Urinary bladder (tissue), 4 donors: ENCODE measurements around the gene TNIK. TPM values are rescaled to one million over a fixed set of nuclear protein-coding genes. Genes with fewer than 3 reads are reported as not detected.
"Not testable (repeated sequence)": the region's sequence is repeated elsewhere in the genome, so short reads cannot be mapped to it uniquely, and the experiment has no call there.

Experiments used
- DNase-seq: peaks from one replicate; pipeline ENCODE4 v3.0.0-alpha.2; 2015; ENCODE audit errors: extremely low spot score
- H3K27ac ChIP-seq: one replicate; pipeline ENCODE4 v1.5.1; 2013; ENCODE audit warnings: low read depth, mild to moderate bottlenecking, moderate library complexity
- H3K36me3 ChIP-seq: one replicate; pipeline ENCODE4 v1.6.1; 2013; ENCODE audit warnings: mild to moderate bottlenecking, moderate library complexity; ENCODE audit not compliant: insufficient read depth
- H3K4me1 ChIP-seq: one replicate; pipeline ENCODE4 v1.6.1; 2013; ENCODE audit warnings: mild to moderate bottlenecking, moderate library complexity; ENCODE audit not compliant: insufficient read depth
- H3K4me3 ChIP-seq: one replicate; pipeline ENCODE4 v1.5.1; 2013; ENCODE audit warnings: low read depth, low read length
- WGBS: extraction: QIAGEN DNeasy Blood & Tissue Kit; methylation state at CpG from one replicate; pipeline ENCODE4 v1.1.7; 2013; 5-methylcytosine and 5-hydroxymethylcytosine counted together
- polyA plus RNA-seq: library from polyadenylated mRNA; stranded (reverse); fragments of 200-250 nt; gene quantifications from one replicate; pipeline ENCODE4 v1.2.3, GENCODE V29; 2013
- total RNA-seq: library from RNA; depleted of rRNA; stranded (reverse); fragments of >200 nt; gene quantifications from one replicate; pipeline ENCODE4 v1.2.3, GENCODE V29; 2014
- donor health status: healthy with polysubstance abuse.
- donor health status: healthy.

TNIK gene
- total and polyA plus RNA-seq, 2 donors = 6.5 to 26.6 TPM

GRCh38 chr3:171121801-171122200 lies 338.4 kb downstream of the TNIK start:
- Histone ChIP-seq H3K4me3 (no peak overlapping the region), H3K4me1 (no peaks in the 10 kb centered on the region), H3K27ac (no peak overlapping the region), H3K36me3 (peaks cover 3% of the 10 kb centered on the region)
- no peak for DNase-seq

- not testable (repeated sequence) for H3K4me3 ChIP-seq, H3K27ac ChIP-seq, H3K36me3 ChIP-seq, DNase-seq, H3K4me1 ChIP-seq
- WGBS = 94% methylated on average over 3 of the region's 3 CpGs
Measured at GRCh38 chr3:171119402-171119801, 340.8 kb downstream of the TNIK start.

GRCh38 chr3:171118993-171119392 lies 341.2 kb downstream of the TNIK start:
- not testable (repeated sequence) for H3K4me3 ChIP-seq

GRCh38 chr3:171116824-171117395 lies 343.3 kb downstream of the TNIK start:
- H3K4me1 ChIP-seq = no peaks in the 10 kb centered on the region
- 83% methylated on average over 2 of the region's 2 CpGs for WGBS
- DNase-seq = no peak
- no peak overlapping the region for H3K27ac ChIP-seq
- no peak overlapping the region for H3K4me3 ChIP-seq
- H3K36me3 ChIP-seq = no peaks in the 10 kb centered on the region

More at GRCh38 chr3:171118993-171119392, 341.2 kb downstream of the TNIK start:
- H3K4me1 ChIP-seq, H3K36me3 ChIP-seq, H3K27ac ChIP-seq, DNase-seq: not testable (repeated sequence)
- WGBS = 88% methylated on average over 3 of the region's 3 CpGs

GRCh38 chr3:171116365-171116764 lies 343.8 kb downstream of the TNIK start:
- Histone ChIP-seq H3K4me3 (no peak overlapping the region), H3K36me3 (no peaks in the 10 kb centered on the region), H3K4me1 (no peaks in the 10 kb centered on the region), H3K27ac (no peak overlapping the region)
- DNase-seq = no peak

- DNase-seq = no peak
- Histone ChIP-seq H3K4me1 (no peaks in the 10 kb centered on the region), H3K27ac (no peak overlapping the region), H3K36me3 (no peaks in the 10 kb centered on the region), H3K4me3 (no peak overlapping the region)
- 82% methylated on average over 2 of the region's 2 CpGs for WGBS
Measured at GRCh38 chr3:171115667-171116066, 344.5 kb downstream of the TNIK start.

- no peaks in the 10 kb centered on the region for H3K36me3 ChIP-seq
- no peak overlapping the region for H3K27ac ChIP-seq
- no peak overlapping the region for H3K4me3 ChIP-seq
- no peaks in the 10 kb centered on the region for H3K4me1 ChIP-seq
- WGBS = 59% methylated on average over 3 of the region's 3 CpGs
- no peak for DNase-seq
Measured at GRCh38 chr3:171113716-171114115, 346.5 kb downstream of the TNIK start.

GRCh38 chr3:171110715-171111114 lies 349.5 kb downstream of the TNIK start:
- H3K27ac ChIP-seq = no peak overlapping the region
- no peaks in the 10 kb centered on the region for H3K36me3 ChIP-seq
- H3K4me3 ChIP-seq = no peak overlapping the region
- no peak for DNase-seq
- no peaks in the 10 kb centered on the region for H3K4me1 ChIP-seq
- 82% methylated on average over 4 of the region's 4 CpGs for WGBS

GRCh38 chr3:171108066-171108465 lies 352.1 kb downstream of the TNIK start:
- DNase-seq = no peak
- Histone ChIP-seq H3K4me3 (no peak overlapping the region), H3K27ac (no peak overlapping the region), H3K4me1 (no peaks in the 10 kb centered on the region), H3K36me3 (no peaks in the 10 kb centered on the region)
- 70% methylated on average over 4 of the region's 4 CpGs for WGBS

GRCh38 chr3:171103185-171103584 lies 357.0 kb downstream of the TNIK start:
- Histone ChIP-seq H3K4me3 (no peak overlapping the region), H3K4me1 (no peaks in the 10 kb centered on the region), H3K36me3 (peaks cover 3% of the 10 kb centered on the region), H3K27ac (no peak overlapping the region)
- 99% methylated on average over 1 of the region's 1 CpG for WGBS
- DNase-seq = no peak

GRCh38 chr3:171101982-171102641 lies 358.1 kb downstream of the TNIK start:
- Histone ChIP-seq H3K27ac (no peak overlapping the region), H3K4me3 (no peak overlapping the region), H3K4me1 (no peaks in the 10 kb centered on the region), H3K36me3 (peaks cover 3% of the 10 kb centered on the region)
- DNase-seq = no peak
- 97% methylated on average over 2 of the region's 2 CpGs for WGBS

- Histone ChIP-seq H3K4me3 (no peak overlapping the region), H3K4me1 (no peaks in the 10 kb centered on the region), H3K27ac (no peak overlapping the region), H3K36me3 (peaks cover 3% of the 10 kb centered on the region)
- 66% methylated on average over 1 of the region's 1 CpG for WGBS
- no peak for DNase-seq
Measured at GRCh38 chr3:171099911-171100310, 360.3 kb downstream of the TNIK start.

- 97% methylated on average over 1 of the region's 1 CpG for WGBS
- Histone ChIP-seq H3K4me3 (no peak overlapping the region), H3K4me1 (peaks cover 2% of the 10 kb centered on the region)
Measured at GRCh38 chr3:171095063-171095462, 365.1 kb downstream of the TNIK start.

GRCh38 chr3:171094411-171094810 lies 365.8 kb downstream of the TNIK start:
- Histone ChIP-seq H3K4me3 (no peak overlapping the region), H3K36me3 (no peaks in the 10 kb centered on the region), H3K4me1 (peaks cover 2% of the 10 kb centered on the region), H3K27ac (no peak overlapping the region)
- over 99% methylated on average over 3 of the region's 3 CpGs for WGBS
- DNase-seq = no peak

More at GRCh38 chr3:171095063-171095462, 365.1 kb downstream of the TNIK start:
- Histone ChIP-seq H3K36me3 (no peaks in the 10 kb centered on the region), H3K27ac (no peak overlapping the region)
- no peak for DNase-seq
